ENCODE results near the gene KRT9.

DNA sequence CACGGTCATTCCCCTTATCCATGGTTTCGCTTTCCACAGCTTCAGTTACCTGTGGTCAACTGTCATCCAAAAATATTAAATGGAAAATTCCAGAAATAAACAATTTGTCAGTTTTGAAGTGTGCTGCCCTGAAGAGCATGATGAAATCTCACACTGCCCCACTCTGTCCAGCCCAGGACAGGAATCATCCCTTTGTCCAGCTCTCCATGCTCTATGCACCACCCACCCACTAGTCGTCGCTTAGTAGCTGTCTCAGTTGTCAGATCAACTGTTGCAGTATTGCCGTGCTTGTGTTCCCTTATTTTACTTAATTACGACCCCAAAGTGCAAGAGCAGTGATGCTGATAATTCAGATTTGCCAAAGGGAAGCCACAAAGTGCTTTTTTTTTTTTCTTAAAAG lies 10.3 kb downstream of the KRT9 start:
- TF ChIP-seq, protein P1, sequence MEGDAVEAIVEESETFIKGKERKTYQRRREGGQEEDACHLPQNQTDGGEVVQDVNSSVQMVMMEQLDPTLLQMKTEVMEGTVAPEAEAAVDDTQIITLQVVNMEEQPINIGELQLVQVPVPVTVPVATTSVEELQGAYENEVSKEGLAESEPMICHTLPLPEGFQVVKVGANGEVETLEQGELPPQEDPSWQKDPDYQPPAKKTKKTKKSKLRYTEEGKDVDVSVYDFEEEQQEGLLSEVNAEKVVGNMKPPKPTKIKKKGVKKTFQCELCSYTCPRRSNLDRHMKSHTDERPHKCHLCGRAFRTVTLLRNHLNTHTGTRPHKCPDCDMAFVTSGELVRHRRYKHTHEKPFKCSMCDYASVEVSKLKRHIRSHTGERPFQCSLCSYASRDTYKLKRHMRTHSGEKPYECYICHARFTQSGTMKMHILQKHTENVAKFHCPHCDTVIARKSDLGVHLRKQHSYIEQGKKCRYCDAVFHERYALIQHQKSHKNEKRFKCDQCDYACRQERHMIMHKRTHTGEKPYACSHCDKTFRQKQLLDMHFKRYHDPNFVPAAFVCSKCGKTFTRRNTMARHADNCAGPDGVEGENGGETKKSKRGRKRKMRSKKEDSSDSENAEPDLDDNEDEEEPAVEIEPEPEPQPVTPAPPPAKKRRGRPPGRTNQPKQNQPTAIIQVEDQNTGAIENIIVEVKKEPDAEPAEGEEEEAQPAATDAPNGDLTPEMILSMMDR (conservative IDR thresholded peaks at IDR 0.05; ENCODE audit: low read depth, low read length) = no peak
- TF ChIP-seq EZH2 (IDR thresholded peaks at IDR 0.05; ENCODE audit: borderline replicate concordance, low read depth, low read length, poor library complexity, severe bottlenecking) = no peak
